Neuronal stem cell (in vitro differentiated cells): ENCODE data around the gene BTBD9.

Experiments
- DNase-seq: peaks from one replicate; pipeline ENCODE4 v3.0.0-alpha.2; 2013; ENCODE audit warnings: low spot score
- H2AFZ ChIP-seq: one replicate; pipeline ENCODE4 v1.6.1; 2013; ENCODE audit warnings: mild to moderate bottlenecking, low read length, inconsistent platforms
- H2AK5ac ChIP-seq: 2 replicates; pipeline ENCODE4 v1.6.1; 2013; ENCODE audit warnings: low read depth, mild to moderate bottlenecking, inconsistent platforms, low read length, moderate library complexity, mixed read lengths
- H2BK120ac ChIP-seq: 2 replicates; pipeline ENCODE4 v1.6.1; 2013; ENCODE audit warnings: low read depth, mild to moderate bottlenecking, inconsistent platforms, low read length, moderate library complexity, mixed read lengths
- H2BK12ac ChIP-seq: one replicate; pipeline ENCODE4 v1.6.1; 2013; ENCODE audit warnings: low read length, inconsistent platforms
- H2BK15ac ChIP-seq: 2 replicates; pipeline ENCODE4 v1.6.1; 2013; ENCODE audit warnings: mild to moderate bottlenecking, low read length, inconsistent platforms, mixed read lengths
- H2BK5ac ChIP-seq: one replicate; pipeline ENCODE4 v1.6.1; 2013; ENCODE audit warnings: inconsistent platforms, mild to moderate bottlenecking, low read length, moderate library complexity
- H3K14ac ChIP-seq: one replicate; pipeline ENCODE4 v1.6.1; 2013; ENCODE audit warnings: low read length, inconsistent platforms
- H3K18ac ChIP-seq: 2 replicates; pipeline ENCODE4 v1.6.1; 2013; ENCODE audit warnings: low read length, inconsistent platforms
- H3K23ac ChIP-seq: 2 replicates; pipeline ENCODE4 v1.6.1; 2013; ENCODE audit warnings: low read depth, mild to moderate bottlenecking, mixed read lengths, low read length, inconsistent platforms; ENCODE audit not compliant: poor library complexity
- H3K27ac ChIP-seq: replicated peaks from 3 replicates; pipeline ENCODE4 v1.5.1; 2013; ENCODE audit warnings: low read length, inconsistent platforms
- H3K27me3 ChIP-seq, 3 experiments: 2 replicates each; pipeline ENCODE4 v1.6.1; 2013; ENCODE audit warnings: low read length in 3 of 3, mild to moderate bottlenecking in 2 of 3, inconsistent platforms in 1 of 3, low read depth in 1 of 3, mixed read lengths in 1 of 3, moderate library complexity in 1 of 3; ENCODE audit not compliant: control insufficient read depth in 3 of 3, insufficient read depth in 3 of 3
- H3K36me3 ChIP-seq, 2 donors: replicated peaks in 1 of 2; 2 replicates each; pipeline ENCODE4 v1.6.1; 2013; ENCODE audit warnings: low read length in 2 of 2; ENCODE audit not compliant: control insufficient read depth in 2 of 2, insufficient read depth in 2 of 2
- H3K4ac ChIP-seq: 2 replicates; pipeline ENCODE4 v1.6.1; 2013; ENCODE audit warnings: inconsistent platforms, mild to moderate bottlenecking, low read length, moderate library complexity
- H3K4me1 ChIP-seq, 2 donors: 1 replicate in 1 of 2; 2 replicates in 1 of 2; pipeline ENCODE4 v1.6.1; 2013; ENCODE audit warnings: low read length in 2 of 2, low read depth in 1 of 2; ENCODE audit not compliant: control insufficient read depth in 2 of 2, insufficient read depth in 1 of 2
- H3K4me2 ChIP-seq: one replicate; pipeline ENCODE4 v1.6.1; 2013; ENCODE audit warnings: mild to moderate bottlenecking, low read length, inconsistent platforms; ENCODE audit not compliant: insufficient read depth, poor library complexity, severe bottlenecking
- H3K4me3 ChIP-seq, 2 donors: 2 replicates each; pipeline ENCODE4 v1.5.1; 2013; ENCODE audit warnings: low read length in 2 of 2, mild to moderate bottlenecking in 2 of 2, inconsistent platforms in 1 of 2, moderate library complexity in 1 of 2
- H3K79me1 ChIP-seq: one replicate; pipeline ENCODE4 v1.6.1; 2013; ENCODE audit warnings: low read depth, mild to moderate bottlenecking, inconsistent platforms, low read length, moderate library complexity
- H3K9ac ChIP-seq: one replicate; pipeline ENCODE4 v1.6.1; 2013; ENCODE audit warnings: mild to moderate bottlenecking, low read depth, low read length, inconsistent platforms; ENCODE audit not compliant: poor library complexity
- H3K9me3 ChIP-seq, 2 donors: replicated peaks in 1 of 2; 2 replicates each; pipeline versions ENCODE3 to v1.6.1; 2013; ENCODE audit warnings: low read length in 2 of 2, mild to moderate bottlenecking in 2 of 2, inconsistent platforms in 1 of 2, low read depth in 1 of 2, mixed read lengths in 1 of 2, moderate library complexity in 1 of 2; ENCODE audit not compliant: control insufficient read depth in 2 of 2, insufficient read depth in 1 of 2
- H4K8ac ChIP-seq: one replicate; pipeline ENCODE4 v1.6.1; 2013; ENCODE audit warnings: low read depth, mild to moderate bottlenecking, inconsistent platforms, low read length, moderate library complexity
- H4K91ac ChIP-seq: one replicate; pipeline ENCODE4 v1.6.1; 2013; ENCODE audit warnings: low read length, low read depth, mild to moderate bottlenecking, inconsistent platforms; ENCODE audit not compliant: poor library complexity
- WGBS, 2 donors: extraction: QIAGEN DNeasy Blood & Tissue Kit; methylation state at CpG; one replicate each; pipeline ENCODE4 v1.1.7; 2013; ENCODE audit warnings: missing lambda C conversion rate in 2 of 2, mixed read lengths in 1 of 2; ENCODE audit not compliant: insufficient read length in 2 of 2, insufficient replicate concordance in 1 of 2; ENCODE audit errors: extremely low coverage in 2 of 2; 5-methylcytosine and 5-hydroxymethylcytosine counted together

BTBD9 gene

GRCh38 chr6:38284802-38285394 is 354.8 kb downstream of the BTBD9 start:
- no peak overlapping the region for H2BK120ac ChIP-seq
- no peak overlapping the region for H3K4ac ChIP-seq
- H3K9me3 ChIP-seq: no peaks in the 10 kb centered on the region
- H2BK5ac ChIP-seq: no peak overlapping the region
- no peak overlapping the region for H3K14ac ChIP-seq
- H3K27ac ChIP-seq: no peak overlapping the region
- no peak overlapping the region for H3K4me2 ChIP-seq
- no peak for DNase-seq
- H2AK5ac ChIP-seq: no peak overlapping the region
- H3K23ac ChIP-seq: no peak overlapping the region
- H3K9ac ChIP-seq: no peak overlapping the region
- WGBS, 2 donors: no CpG with 5 or more reads among the region's 4 CpGs
- no peak overlapping the region for H2BK15ac ChIP-seq
- H4K91ac ChIP-seq: no peak overlapping the region
- H3K36me3 ChIP-seq: no peaks in the 10 kb centered on the region
- H3K18ac ChIP-seq: no peak overlapping the region
- no peaks in the 10 kb centered on the region for H3K27me3 ChIP-seq
- H2BK12ac ChIP-seq: no peak overlapping the region
- H2AFZ ChIP-seq: no peak overlapping the region
- no peak overlapping the region for H3K4me3 ChIP-seq
- H3K79me1 ChIP-seq: no peaks in the 10 kb centered on the region
- H3K4me1 ChIP-seq: peaks cover 6 to 34% of the 10 kb centered on the region in 2 donors
- no peak overlapping the region for H4K8ac ChIP-seq

GRCh38 chr6:38283734-38284362 is 355.9 kb downstream of the BTBD9 start:
- Histone ChIP-seq H2AFZ (no peak overlapping the region), H3K4me3 (no peak overlapping the region), H3K4me1 (peaks cover 6 to 40% of the 10 kb centered on the region in 2 donors), H3K4ac (no peak overlapping the region), H2BK12ac (no peak overlapping the region), H3K27ac (no peak overlapping the region), H2BK15ac (no peak overlapping the region), H3K4me2 (no peak overlapping the region), H3K18ac (no peak overlapping the region), H3K27me3 (no peaks in the 10 kb centered on the region), H2BK120ac (no peak overlapping the region), H4K91ac (no peak overlapping the region), H3K23ac (no peak overlapping the region), H3K36me3 (no peaks in the 10 kb centered on the region), H2AK5ac (no peak overlapping the region), H3K9ac (no peak overlapping the region), H3K14ac (no peak overlapping the region), H2BK5ac (no peak overlapping the region), H3K9me3 (no peaks in the 10 kb centered on the region), H4K8ac (no peak overlapping the region), H3K79me1 (no peaks in the 10 kb centered on the region)
- no peak for DNase-seq
- no CpG with 5 or more reads among the region's 4 CpGs for WGBS, 2 donors

GRCh38 chr6:38282911-38283310 is 356.8 kb downstream of the BTBD9 start:
- Histone ChIP-seq H3K23ac (no peak overlapping the region), H3K36me3 (no peaks in the 10 kb centered on the region), H3K79me1 (no peaks in the 10 kb centered on the region), H2BK15ac (no peak overlapping the region), H3K27ac (no peak overlapping the region), H3K18ac (no peak overlapping the region), H4K91ac (no peak overlapping the region), H3K9ac (no peak overlapping the region), H2BK120ac (no peak overlapping the region), H3K14ac (no peak overlapping the region), H3K4me2 (no peak overlapping the region), H3K9me3 (no peaks in the 10 kb centered on the region), H2AFZ (no peak overlapping the region), H3K27me3 (no peaks in the 10 kb centered on the region), H2AK5ac (no peak overlapping the region), H2BK5ac (no peak overlapping the region), H2BK12ac (no peak overlapping the region), H4K8ac (no peak overlapping the region), H3K4me1 (peaks cover 6 to 40% of the 10 kb centered on the region in 2 donors), H3K4me3 (no peak overlapping the region), H3K4ac (no peak overlapping the region)
- WGBS, 2 donors: no CpG with 5 or more reads among the region's 3 CpGs
- DNase-seq: no peak

DNA sequence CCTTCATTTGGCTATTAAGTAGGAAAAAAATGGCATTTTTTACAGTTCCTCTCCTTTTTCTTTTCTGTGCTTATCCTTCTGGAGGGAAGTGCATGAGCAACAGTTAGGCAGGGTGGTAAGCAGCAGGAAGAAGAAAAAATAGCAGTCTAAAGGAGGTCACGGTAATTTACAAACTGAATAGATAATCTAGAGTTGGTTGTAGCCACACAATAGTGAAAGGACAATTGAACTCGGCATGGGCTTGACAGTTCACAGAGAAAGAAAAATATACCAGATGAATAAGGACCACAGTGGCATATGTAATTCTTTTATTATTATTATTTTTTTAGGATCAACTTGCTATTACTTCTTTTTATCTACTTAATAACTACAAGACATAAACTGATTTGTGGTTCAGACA is 358.6 kb downstream of the BTBD9 start:
- H4K91ac ChIP-seq: no peak overlapping the region
- no peak overlapping the region for H2AK5ac ChIP-seq
- no peak overlapping the region for H3K18ac ChIP-seq
- H2BK120ac ChIP-seq: no peak overlapping the region
- no peak overlapping the region for H2AFZ ChIP-seq
- H2BK12ac ChIP-seq: no peak overlapping the region
- H2BK15ac ChIP-seq: no peak overlapping the region
- no peak overlapping the region for H3K4ac ChIP-seq
- peaks cover 6 to 40% of the 10 kb centered on the region in 2 donors for H3K4me1 ChIP-seq
- H3K4me2 ChIP-seq: no peak overlapping the region
- no peak overlapping the region for H3K14ac ChIP-seq
- no peak overlapping the region for H3K4me3 ChIP-seq
- H4K8ac ChIP-seq: no peak overlapping the region
- H3K9me3 ChIP-seq: no peaks in the 10 kb centered on the region
- no CpG with 5 or more reads among the region's 2 CpGs for WGBS, 2 donors
- no peak overlapping the region for H3K23ac ChIP-seq
- DNase-seq: no peak
- no peaks in the 10 kb centered on the region for H3K36me3 ChIP-seq
- H3K9ac ChIP-seq: no peak overlapping the region
- no peaks in the 10 kb centered on the region for H3K79me1 ChIP-seq
- no peak overlapping the region for H2BK5ac ChIP-seq
- no peak overlapping the region for H3K27ac ChIP-seq
- no peaks in the 10 kb centered on the region for H3K27me3 ChIP-seq
